Measurements from ENCODE around the gene GAMT.

GRCh38 chr19:1438035-1438932, 36.9 kb upstream of the GAMT start, which contains the start of gene RPS15:
- TF ChIP-seq POLR2A (IDR thresholded peaks at IDR 0.05; ENCODE audit: extremely low read depth, insufficient read length) (peak; percentile 95), MYC (IDR thresholded peaks at IDR 0.05; ENCODE audit: low read depth, low read length) (peak; percentile 76)
- TF ChIP-seq, protein P1, sequence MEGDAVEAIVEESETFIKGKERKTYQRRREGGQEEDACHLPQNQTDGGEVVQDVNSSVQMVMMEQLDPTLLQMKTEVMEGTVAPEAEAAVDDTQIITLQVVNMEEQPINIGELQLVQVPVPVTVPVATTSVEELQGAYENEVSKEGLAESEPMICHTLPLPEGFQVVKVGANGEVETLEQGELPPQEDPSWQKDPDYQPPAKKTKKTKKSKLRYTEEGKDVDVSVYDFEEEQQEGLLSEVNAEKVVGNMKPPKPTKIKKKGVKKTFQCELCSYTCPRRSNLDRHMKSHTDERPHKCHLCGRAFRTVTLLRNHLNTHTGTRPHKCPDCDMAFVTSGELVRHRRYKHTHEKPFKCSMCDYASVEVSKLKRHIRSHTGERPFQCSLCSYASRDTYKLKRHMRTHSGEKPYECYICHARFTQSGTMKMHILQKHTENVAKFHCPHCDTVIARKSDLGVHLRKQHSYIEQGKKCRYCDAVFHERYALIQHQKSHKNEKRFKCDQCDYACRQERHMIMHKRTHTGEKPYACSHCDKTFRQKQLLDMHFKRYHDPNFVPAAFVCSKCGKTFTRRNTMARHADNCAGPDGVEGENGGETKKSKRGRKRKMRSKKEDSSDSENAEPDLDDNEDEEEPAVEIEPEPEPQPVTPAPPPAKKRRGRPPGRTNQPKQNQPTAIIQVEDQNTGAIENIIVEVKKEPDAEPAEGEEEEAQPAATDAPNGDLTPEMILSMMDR (IDR thresholded peaks at IDR 0.05; ENCODE audit: low read depth, low read length): peak; percentile 61
- TF ChIP-seq, protein P2, sequence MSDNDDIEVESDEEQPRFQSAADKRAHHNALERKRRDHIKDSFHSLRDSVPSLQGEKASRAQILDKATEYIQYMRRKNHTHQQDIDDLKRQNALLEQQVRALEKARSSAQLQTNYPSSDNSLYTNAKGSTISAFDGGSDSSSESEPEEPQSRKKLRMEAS (IDR thresholded peaks at IDR 0.05; ENCODE audit: low read depth, low read length): peak; percentile 86

All from NB4 (cell line).